Testis (tissue), 3 donors: ENCODE measurements around the gene SMG1. TPM values are rescaled to one million over a fixed set of nuclear protein-coding genes. Genes with fewer than 3 reads are reported as not detected.

Experiments used
- DNase-seq: peaks from one replicate; pipeline ENCODE4 v3.0.0-alpha.2; 2019
- H3K27ac ChIP-seq, 2 donors: fragments of 200-600 bp; sonication (generic); one replicate each; pipeline ENCODE4 v1.5.1; 2019
- H3K27me3 ChIP-seq: fragments of 200-600 bp; sonication (generic); one replicate; pipeline ENCODE4 v1.5.1; 2019
- H3K36me3 ChIP-seq: fragments of 200-600 bp; sonication (generic); one replicate; pipeline ENCODE4 v1.5.1; 2017; ENCODE audit warnings: low read depth; ENCODE audit errors: missing control alignments
- H3K4me1 ChIP-seq: fragments of 200-600 bp; sonication (generic); one replicate; pipeline ENCODE4 v1.5.1; 2019
- H3K4me3 ChIP-seq, 2 donors: fragments of 200-600 bp; sonication (generic); one replicate each; pipeline ENCODE4 v1.5.1; 2017 to 2019
- H3K9me3 ChIP-seq: fragments of 200-600 bp; sonication (generic); one replicate; pipeline ENCODE4 v1.5.1; 2017
- CTCF ChIP-seq, 3 experiments: fragments of 450-650 bp in 2 of 3; fragments of 200-600 bp in 1 of 3; sonication (generic) in 1 of 3; IDR thresholded peaks; one replicate each; pipeline ENCODE4 v1.5.1; 2016 to 2019; ENCODE audit warnings: antibody characterized with exemption in 3 of 3, mild to moderate bottlenecking in 2 of 3, moderate library complexity in 1 of 3
- POLR2A ChIP-seq: fragments of 450-650 bp; IDR thresholded peaks from one replicate; pipeline ENCODE4 v1.6.1; 2017; ENCODE audit warnings: antibody characterized with exemption, mild to moderate bottlenecking, moderate library complexity
- WGBS, 2 donors: methylation state at CpG; one replicate each; pipeline ENCODE4 v1.1.5; 2018; 5-methylcytosine and 5-hydroxymethylcytosine counted together
- intact Hi-C: fragments of 100-400 bp; cut with DNase I; formaldehyde crosslinking; loops from one replicate; pipeline ENCODE4 v1.15.1; 2023; ENCODE audit warnings: low total_unique reads
- polyA plus RNA-seq: library from polyadenylated mRNA; stranded (reverse); fragments of 350-450 nt; fragmentation: Illumina TruSeq; extraction: RNeasy Lipid Tissue Mini Kit (QIAGEN cat#74804); gene quantifications from one replicate; pipeline ENCODE4 v1.2.3, GENCODE V29; 2014; ENCODE audit warnings: low read depth, low replicate concordance; ENCODE audit not compliant: insufficient read depth
- total RNA-seq, 2 donors: library from RNA; depleted of rRNA; stranded (reverse); fragments of >200 nt; gene quantifications; one replicate each; pipeline ENCODE4 v1.2.3, GENCODE V29; 2016

The SMG1 gene
- total and polyA plus RNA-seq, 3 donors from 2014 or later, result 32.3 to 138 (median 113) TPM

- Histone ChIP-seq H3K9me3 (no peaks in the 10 kb centered on the region), H3K27ac (peak overlapping the region; percentile 51 to 80), H3K4me3 (peak overlapping the region; percentile 84 to 88), H3K27me3 (no peaks in the 10 kb centered on the region), H3K4me1 (peaks cover 8% of the 10 kb centered on the region), H3K36me3 (no peaks in the 10 kb centered on the region)
- intact Hi-C loops, result no loop called here
- DNase-seq, result no peak
- 4 to 5% methylated on average over 8 of the region's 8 CpGs for WGBS, 2 donors
- TF ChIP-seq POLR2A (no peak), CTCF (IDR thresholded peaks at IDR 0.05) (no peak)
These were observed 125.9 kb downstream of the SMG1 start for GRCh38 chr16:18800293-18800692.

GRCh38 chr16:18799500-18799899 is 126.7 kb downstream of the SMG1 start:
- H3K36me3 ChIP-seq, result no peaks in the 10 kb centered on the region
- peaks cover 8% of the 10 kb centered on the region for H3K4me1 ChIP-seq
- DNase-seq, result no peak
- H3K4me3 ChIP-seq, result peak overlapping the region in 1 of 2 donors; percentile 84
- no peaks in the 10 kb centered on the region for H3K9me3 ChIP-seq
- no peak for TF ChIP-seq POLR2A
- no peak for TF ChIP-seq CTCF (IDR thresholded peaks at IDR 0.05)
- intact Hi-C loops, result no loop called here
- no peak overlapping the region for H3K27ac ChIP-seq
- no peaks in the 10 kb centered on the region for H3K27me3 ChIP-seq
- WGBS, 2 donors, result 57 to 62% methylated on average over 3 of the region's 3 CpGs

- Histone ChIP-seq H3K27me3 (no peaks in the 10 kb centered on the region), H3K4me3 (no peak overlapping the region), H3K36me3 (no peaks in the 10 kb centered on the region), H3K27ac (no peak overlapping the region), H3K9me3 (no peaks in the 10 kb centered on the region), H3K4me1 (peaks cover 8% of the 10 kb centered on the region)
- intact Hi-C loops, result no loop called here
- TF ChIP-seq POLR2A (no peak), CTCF (IDR thresholded peaks at IDR 0.05) (no peak)
- 42 to 50% methylated on average over 4 of the region's 4 CpGs for WGBS, 2 donors
- DNase-seq, result no peak
These were observed 128.5 kb downstream of the SMG1 start for GRCh38 chr16:18797746-18798145.

GRCh38 chr16:18796377-18796776 is 129.8 kb downstream of the SMG1 start:
- H3K36me3 ChIP-seq, result no peaks in the 10 kb centered on the region
- TF ChIP-seq CTCF (IDR thresholded peaks at IDR 0.05) (no peak), POLR2A (no peak)
- H3K27me3 ChIP-seq, result no peaks in the 10 kb centered on the region
- whole genome bisulfite sequencing, 2 donors, result 43 to 47% methylated on average over 1 of the region's 1 CpG
- no peaks in the 10 kb centered on the region for H3K9me3 ChIP-seq
- no peak overlapping the region for H3K27ac ChIP-seq
- peaks cover 8% of the 10 kb centered on the region for H3K4me1 ChIP-seq
- intact Hi-C loops, result no loop called here
- no peak overlapping the region for H3K4me3 ChIP-seq
- DNase-seq, result no peak

GRCh38 chr16:18792836-18793433 is 133.3 kb downstream of the SMG1 start:
- H3K36me3 ChIP-seq, result no peaks in the 10 kb centered on the region
- DNase-seq, result no peak

More at GRCh38 chr16:18792836-18793433, 133.3 kb downstream of the SMG1 start:
- TF ChIP-seq CTCF (IDR thresholded peaks at IDR 0.05) (no peak), POLR2A (no peak)
- Histone ChIP-seq H3K9me3 (no peaks in the 10 kb centered on the region), H3K27ac (no peak overlapping the region), H3K27me3 (no peaks in the 10 kb centered on the region), H3K4me3 (no peak overlapping the region), H3K4me1 (peaks cover 10% of the 10 kb centered on the region)
- intact Hi-C loops, result no loop called here
- 80 to 82% methylated on average over 11 of the region's 11 CpGs for WGBS, 2 donors
